HCT116 (cell line): Measurements from ENCODE around the gene UBE2G2. TPM values are rescaled to one million over a fixed set of nuclear protein-coding genes. Genes with fewer than 3 reads are reported as not detected.

Experiments
- ATAC-seq: fragments of 200-7000 bp; cut with Tn5 transposase; 2 replicates; pipeline ENCODE4 v1.9.1; 2020; ENCODE audit warnings: mild to moderate bottlenecking, moderate library complexity
- BruUV-seq: library from RNA; stranded (reverse); fragments of 400-500 nt; replicated peaks from 2 replicates; lab custom pipeline; 2021; lab: Mats Ljungman, UMichigan
- CTCF ChIA-PET: fragments of 300-600 bp; sonication (Branson Sonifier 250); formaldehyde crosslinking; loops from one replicate; lab custom pipeline; 2021; ENCODE audit warnings: antibody characterized with exemption; lab: Charles Lee
- POLR2A ChIA-PET: fragments of 300-600, 350-600 bp; sonication (Branson Sonifier 250); formaldehyde crosslinking; loops from one replicate; lab custom pipeline; 2021; ENCODE audit warnings: antibody characterized with exemption; lab: Charles Lee
- RAD21 ChIA-PET, 2 experiments: fragments of 300-600 bp; sonication (Branson Sonifier 250); formaldehyde crosslinking; loops; one replicate each; lab custom pipeline; 2023; ENCODE audit warnings: low total read pairs in 2 of 2; ENCODE audit not compliant: uncharacterized antibody in 2 of 2, unreplicated experiment in 2 of 2, low non-redundant PET in 1 of 2; lab: Charles Lee
- DNase-seq: peaks from one replicate; pipeline ENCODE4 v3.0.0-alpha.2; 2010; ENCODE audit warnings: low read depth, low spot score
- H2AFZ ChIP-seq: fragments of 200-600 bp; shearing (Covaris generic), sonication (generic); 2 replicates; pipeline ENCODE4 v1.6.1; 2017; ENCODE audit warnings: low read depth, mixed run types, mixed read lengths, antibody characterized with exemption, low read length; ENCODE audit not compliant: poor library complexity, severe bottlenecking
- H3K27ac ChIP-seq: 2 replicates; pipeline ENCODE4 v1.5.1; 2012; ENCODE audit warnings: low read depth, low read length
- H3K27me3 ChIP-seq: fragments of 200-600 bp; sonication (generic); 2 replicates; pipeline ENCODE4 v1.6.1; 2016; ENCODE audit warnings: mixed run types, low read length, mixed read lengths; ENCODE audit not compliant: insufficient read depth
- H3K36me3 ChIP-seq, 2 experiments: fragments of 200-500 bp in 1 of 2; fragments of 200-600 bp in 1 of 2; sonication (Bioruptor generic) in 1 of 2; sonication (generic) in 1 of 2; 2 replicates each; pipeline versions ENCODE4 v1.5.1 to v1.6.1; 2014 to 2016; ENCODE audit warnings: low read length in 2 of 2, inconsistent platforms in 1 of 2, mixed read lengths in 1 of 2, mixed run types in 1 of 2; ENCODE audit not compliant: insufficient read depth in 2 of 2, control insufficient read depth in 1 of 2
- H3K4me1 ChIP-seq, 2 experiments: fragments of 200-600 bp in 1 of 2; sonication (generic) in 1 of 2; 2 replicates each; pipeline versions ENCODE4 v1.5.1 to v1.6.1; 2012 to 2017; ENCODE audit warnings: low read length in 2 of 2, inconsistent platforms in 1 of 2, mild to moderate bottlenecking in 1 of 2, mixed read lengths in 1 of 2, mixed run types in 1 of 2, moderate library complexity in 1 of 2; ENCODE audit not compliant: insufficient read depth in 2 of 2, control insufficient read depth in 1 of 2
- H3K4me2 ChIP-seq: fragments of 200-600 bp; sonication (generic); 2 replicates; pipeline ENCODE4 v1.6.1; 2017; ENCODE audit warnings: mixed run types, low read length, mixed read lengths
- H3K4me3 ChIP-seq, 2 experiments: fragments of 200-600 bp in 1 of 2; sonication (generic) in 1 of 2; replicated peaks in 1 of 2; 2 replicates each; pipeline ENCODE4 v1.5.1; 2011 to 2016; ENCODE audit warnings: low read length in 2 of 2, control low read depth in 1 of 2, low read depth in 1 of 2, mild to moderate bottlenecking in 1 of 2, mixed read lengths in 1 of 2, mixed run types in 1 of 2
- H3K79me2 ChIP-seq: fragments of 200-600 bp; sonication (generic); 2 replicates; pipeline ENCODE4 v1.6.1; 2017; ENCODE audit warnings: mild to moderate bottlenecking, mixed run types, low read length, moderate library complexity, mixed read lengths; ENCODE audit not compliant: insufficient read depth
- H3K9ac ChIP-seq: fragments of 200-600 bp; sonication (generic); 2 replicates; pipeline ENCODE4 v1.6.1; 2016; ENCODE audit warnings: low read length, mixed read lengths
- H3K9me2 ChIP-seq: fragments of 200-600 bp; sonication (generic), shearing (Covaris generic); 2 replicates; pipeline ENCODE4 v1.6.1; 2017; ENCODE audit warnings: mixed run types, mild to moderate bottlenecking, moderate library complexity; ENCODE audit not compliant: insufficient read depth
- H3K9me3 ChIP-seq, 2 experiments: fragments of 200-500 bp in 1 of 2; fragments of 200-600 bp in 1 of 2; sonication (Bioruptor generic) in 1 of 2; sonication (generic) in 1 of 2; 2 replicates each; pipeline ENCODE4 v1.6.1; 2014 to 2017; ENCODE audit warnings: low read length in 2 of 2, mixed read lengths in 2 of 2, inconsistent platforms in 1 of 2, low read depth in 1 of 2, mild to moderate bottlenecking in 1 of 2, mixed run types in 1 of 2, moderate library complexity in 1 of 2; ENCODE audit not compliant: control insufficient read depth in 1 of 2, insufficient read depth in 1 of 2
- H4K20me1 ChIP-seq: fragments of 200-600 bp; sonication (generic), shearing (Covaris generic); 2 replicates; pipeline ENCODE4 v1.6.1; 2017; ENCODE audit warnings: mixed run types, mild to moderate bottlenecking, moderate library complexity; ENCODE audit not compliant: insufficient read depth
- CBX3 ChIP-seq: IDR thresholded peaks from 2 replicates; pipeline ENCODE4 v1.6.1; 2012; ENCODE audit warnings: low read depth
- CEBPB ChIP-seq: IDR thresholded peaks from 2 replicates; pipeline ENCODE4 v1.6.1; 2012; ENCODE audit warnings: low read depth
- EGR1 ChIP-seq: IDR thresholded peaks from 2 replicates; pipeline ENCODE4 v1.6.1; 2012; ENCODE audit warnings: low read depth
- ELF1 ChIP-seq: IDR thresholded peaks from 2 replicates; pipeline ENCODE4 v1.6.1; 2012; ENCODE audit warnings: low read depth, borderline replicate concordance
- EZH2phosphoT487 ChIP-seq: fragments of 200-600 bp; IDR thresholded peaks from 2 replicates; pipeline ENCODE4 v1.6.1; 2018; ENCODE audit warnings: antibody characterized with exemption, borderline replicate concordance
- POLR2A ChIP-seq: IDR thresholded peaks from 2 replicates; pipeline ENCODE4 v1.7.0; 2011; ENCODE audit warnings: borderline replicate concordance; ENCODE audit not compliant: insufficient read depth, insufficient read length; ENCODE audit errors: extremely low read depth
- SIN3A ChIP-seq: IDR thresholded peaks from 2 replicates; pipeline ENCODE4 v1.6.1; 2012; ENCODE audit warnings: low read depth
- TCF7L2 ChIP-seq: IDR thresholded peaks from 2 replicates; pipeline ENCODE4 v1.7.0; 2011; ENCODE audit warnings: borderline replicate concordance, inconsistent platforms; ENCODE audit not compliant: insufficient read depth, insufficient read length; ENCODE audit errors: extremely low read depth
- ZBTB33 ChIP-seq: IDR thresholded peaks from 2 replicates; pipeline ENCODE4 v1.6.1; 2011; ENCODE audit warnings: mild to moderate bottlenecking, low read length, moderate library complexity; ENCODE audit not compliant: insufficient replicate concordance; ENCODE audit errors: extremely low read depth
- ZNF274 ChIP-seq: fragments of 200-500 bp; sonication (Bioruptor generic); IDR thresholded peaks from 2 replicates; pipeline ENCODE4 v1.6.1; 2014; ENCODE audit warnings: mild to moderate bottlenecking, low read depth, low read length, inconsistent platforms
- intact Hi-C: fragments of 100-400 bp; cut with micrococcal nuclease; formaldehyde crosslinking; loops from 2 replicates; pipeline ENCODE4 v1.10.0; 2022
- total RNA-seq: library from RNA; stranded (reverse); gene quantifications from one replicate; pipeline ENCODE4 v1.2.1, GENCODE V29; 2021; ENCODE audit not compliant: unreplicated experiment

UBE2G2 gene
- total RNA-seq, 1 experiment from 2014 or later, result 86.5 TPM

DNA sequence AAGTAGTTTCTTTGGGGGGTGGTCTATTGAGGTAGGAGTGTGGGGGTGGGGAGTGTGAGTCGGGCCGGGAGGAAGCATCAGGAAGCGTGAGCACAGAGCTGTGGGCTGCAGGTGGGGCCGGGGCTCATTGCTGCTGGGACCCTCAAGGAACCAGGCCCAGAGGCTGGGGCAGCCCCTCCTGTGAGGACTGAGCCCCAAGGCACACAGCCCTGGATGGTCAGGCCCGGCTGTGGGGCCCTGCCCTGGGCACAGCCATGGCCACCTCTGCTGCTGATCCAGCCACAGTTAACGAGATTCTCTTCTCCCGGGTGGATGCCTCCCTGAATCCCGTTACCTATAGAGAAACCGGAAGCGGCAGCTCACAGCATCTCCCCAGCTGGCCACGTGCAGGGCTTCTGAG, 39.2 kb upstream of the UBE2G2 start (continued):
- no peak for TF ChIP-seq EGR1
- TF ChIP-seq POLR2A, result no peak
- TF ChIP-seq CEBPB, result no peak
- no peak for TF ChIP-seq ZBTB33
- no peak for TF ChIP-seq TCF7L2
- TF ChIP-seq ELF1, result no peak

GRCh38 chr21:44838951-44839350, 37.3 kb upstream of the UBE2G2 start:
- Histone ChIP-seq H3K4me2 (no peak overlapping the region), H3K36me3 (no peaks in the 10 kb centered on the region), H3K9ac (no peak overlapping the region), H3K9me2 (no peaks in the 10 kb centered on the region), H3K27me3 (no peaks in the 10 kb centered on the region), H4K20me1 (no peaks in the 10 kb centered on the region), H3K79me2 (no peaks in the 10 kb centered on the region), H3K4me3 (no peak overlapping the region), H2AFZ (no peak overlapping the region), H3K9me3 (no peaks in the 10 kb centered on the region), H3K4me1 (peaks cover 2 to 10% of the 10 kb centered on the region in 2 experiments; a peak in 1 of 4 replicates), H3K27ac (no peak overlapping the region)
- no TSS peak for BruUV-seq
- ATAC-seq (no peak), DNase-seq (no peak)
- RAD21 ChIA-PET, result no interaction called here
- TF ChIP-seq CBX3, result no peak
- TF ChIP-seq TCF7L2, result no peak
- no peak for TF ChIP-seq EZH2phosphoT487
- TF ChIP-seq SIN3A, result no peak
- TF ChIP-seq ZNF274, result no peak
- intact Hi-C loops, result no loop called here
- CTCF ChIA-PET, result no interaction called here
- POLR2A ChIA-PET, result no interaction called here
